HepG2 (cell line): ENCODE measurements around the gene MRPS35.

Experiments
- ATF7 ChIP-seq, 2 experiments: fragments of 450-650 bp in 1 of 2; sonication (generic) in 1 of 2; formaldehyde crosslinking in 1 of 2; IDR thresholded peaks; 2 replicates each; pipeline versions ENCODE4 v1.4.0 to v1.6.1; 2016 to 2020; ENCODE audit warnings: antibody characterized with exemption in 1 of 2, mild to moderate bottlenecking in 1 of 2, missing genetic modification reagents in 1 of 2
- KDM4B ChIP-seq: sonication (generic); formaldehyde crosslinking; IDR thresholded peaks from 2 replicates; pipeline ENCODE4 v1.4.0; 2020; ENCODE audit warnings: missing genetic modification reagents
- POLR2A ChIP-seq, 2 experiments: IDR thresholded peaks; 2 replicates each; pipeline ENCODE4 v1.6.1; 2011; ENCODE audit warnings: low read depth in 2 of 2, low read length in 2 of 2, mild to moderate bottlenecking in 1 of 2, moderate library complexity in 1 of 2; ENCODE audit not compliant: insufficient read depth in 1 of 2
- TOPORS ChIP-seq: sonication (generic); formaldehyde crosslinking; IDR thresholded peaks from 2 replicates; pipeline ENCODE4 v1.8.0; 2023; ENCODE audit warnings: mild to moderate bottlenecking, missing genetic modification reagents
- TF ChIP-seq, protein P1 (sequence below): sonication (generic); formaldehyde crosslinking; IDR thresholded peaks from 2 replicates; pipeline ENCODE4 v1.8.1; 2022; ENCODE audit warnings: mild to moderate bottlenecking, missing genetic modification reagents
- TF ChIP-seq, protein P2 (sequence below): sonication (generic); formaldehyde crosslinking; IDR thresholded peaks from 2 replicates; pipeline ENCODE4 v1.5.0; 2020; ENCODE audit warnings: mild to moderate bottlenecking, missing genetic modification reagents, moderate library complexity
- TF ChIP-seq, protein P3 (sequence below): sonication (generic); formaldehyde crosslinking; IDR thresholded peaks from 2 replicates; pipeline ENCODE4 v1.4.0; 2020; ENCODE audit warnings: missing genetic modification reagents
- TF ChIP-seq, protein P4 (sequence below): IDR thresholded peaks from 2 replicates; pipeline ENCODE4 v1.6.1; 2012; ENCODE audit warnings: inconsistent platforms
- TF ChIP-seq, protein P5 (sequence below): sonication (generic); formaldehyde crosslinking; IDR thresholded peaks from 2 replicates; pipeline ENCODE4 v1.4.0; 2020; ENCODE audit warnings: missing genetic modification reagents, mild to moderate bottlenecking, borderline replicate concordance

DNA sequence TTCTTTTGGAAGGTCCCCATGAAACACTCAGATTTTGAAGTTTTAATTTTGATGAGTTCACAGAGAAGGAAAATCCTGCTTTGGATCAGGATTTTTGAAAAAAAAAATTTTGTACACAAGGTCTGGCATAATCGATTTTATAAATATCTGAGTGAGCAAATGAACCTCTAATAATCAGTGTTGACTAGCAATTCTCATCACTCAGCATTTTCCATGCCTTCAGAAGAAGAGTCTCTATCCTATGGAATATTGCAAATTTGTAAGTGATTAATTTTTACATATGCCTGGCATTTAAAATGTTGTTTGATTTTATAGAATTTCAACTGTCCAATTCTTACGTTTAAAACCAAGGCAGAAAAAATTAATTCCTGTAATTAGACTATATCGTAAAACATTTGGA is 44.9 kb upstream of the MRPS35 start:
- TF ChIP-seq, protein P1, sequence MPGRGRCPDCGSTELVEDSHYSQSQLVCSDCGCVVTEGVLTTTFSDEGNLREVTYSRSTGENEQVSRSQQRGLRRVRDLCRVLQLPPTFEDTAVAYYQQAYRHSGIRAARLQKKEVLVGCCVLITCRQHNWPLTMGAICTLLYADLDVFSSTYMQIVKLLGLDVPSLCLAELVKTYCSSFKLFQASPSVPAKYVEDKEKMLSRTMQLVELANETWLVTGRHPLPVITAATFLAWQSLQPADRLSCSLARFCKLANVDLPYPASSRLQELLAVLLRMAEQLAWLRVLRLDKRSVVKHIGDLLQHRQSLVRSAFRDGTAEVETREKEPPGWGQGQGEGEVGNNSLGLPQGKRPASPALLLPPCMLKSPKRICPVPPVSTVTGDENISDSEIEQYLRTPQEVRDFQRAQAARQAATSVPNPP (CRISPR knock-in tag) = no peak
- TF ChIP-seq KDM4B (CRISPR knock-in tag) = no peak
- TF ChIP-seq, protein P2, sequence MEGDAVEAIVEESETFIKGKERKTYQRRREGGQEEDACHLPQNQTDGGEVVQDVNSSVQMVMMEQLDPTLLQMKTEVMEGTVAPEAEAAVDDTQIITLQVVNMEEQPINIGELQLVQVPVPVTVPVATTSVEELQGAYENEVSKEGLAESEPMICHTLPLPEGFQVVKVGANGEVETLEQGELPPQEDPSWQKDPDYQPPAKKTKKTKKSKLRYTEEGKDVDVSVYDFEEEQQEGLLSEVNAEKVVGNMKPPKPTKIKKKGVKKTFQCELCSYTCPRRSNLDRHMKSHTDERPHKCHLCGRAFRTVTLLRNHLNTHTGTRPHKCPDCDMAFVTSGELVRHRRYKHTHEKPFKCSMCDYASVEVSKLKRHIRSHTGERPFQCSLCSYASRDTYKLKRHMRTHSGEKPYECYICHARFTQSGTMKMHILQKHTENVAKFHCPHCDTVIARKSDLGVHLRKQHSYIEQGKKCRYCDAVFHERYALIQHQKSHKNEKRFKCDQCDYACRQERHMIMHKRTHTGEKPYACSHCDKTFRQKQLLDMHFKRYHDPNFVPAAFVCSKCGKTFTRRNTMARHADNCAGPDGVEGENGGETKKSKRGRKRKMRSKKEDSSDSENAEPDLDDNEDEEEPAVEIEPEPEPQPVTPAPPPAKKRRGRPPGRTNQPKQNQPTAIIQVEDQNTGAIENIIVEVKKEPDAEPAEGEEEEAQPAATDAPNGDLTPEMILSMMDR (CRISPR knock-in tag) = no peak
- no peak for TF ChIP-seq POLR2A (IDR thresholded peaks at IDR 0.05; ENCODE audit: insufficient read depth in 1 of 2, low read depth in 2 of 2, low read length in 2 of 2)
- TF ChIP-seq, protein P3, sequence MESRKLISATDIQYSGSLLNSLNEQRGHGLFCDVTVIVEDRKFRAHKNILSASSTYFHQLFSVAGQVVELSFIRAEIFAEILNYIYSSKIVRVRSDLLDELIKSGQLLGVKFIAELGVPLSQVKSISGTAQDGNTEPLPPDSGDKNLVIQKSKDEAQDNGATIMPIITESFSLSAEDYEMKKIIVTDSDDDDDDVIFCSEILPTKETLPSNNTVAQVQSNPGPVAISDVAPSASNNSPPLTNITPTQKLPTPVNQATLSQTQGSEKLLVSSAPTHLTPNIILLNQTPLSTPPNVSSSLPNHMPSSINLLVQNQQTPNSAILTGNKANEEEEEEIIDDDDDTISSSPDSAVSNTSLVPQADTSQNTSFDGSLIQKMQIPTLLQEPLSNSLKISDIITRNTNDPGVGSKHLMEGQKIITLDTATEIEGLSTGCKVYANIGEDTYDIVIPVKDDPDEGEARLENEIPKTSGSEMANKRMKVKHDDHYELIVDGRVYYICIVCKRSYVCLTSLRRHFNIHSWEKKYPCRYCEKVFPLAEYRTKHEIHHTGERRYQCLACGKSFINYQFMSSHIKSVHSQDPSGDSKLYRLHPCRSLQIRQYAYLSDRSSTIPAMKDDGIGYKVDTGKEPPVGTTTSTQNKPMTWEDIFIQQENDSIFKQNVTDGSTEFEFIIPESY (CRISPR knock-in tag) = no peak
- TF ChIP-seq, protein P4, sequence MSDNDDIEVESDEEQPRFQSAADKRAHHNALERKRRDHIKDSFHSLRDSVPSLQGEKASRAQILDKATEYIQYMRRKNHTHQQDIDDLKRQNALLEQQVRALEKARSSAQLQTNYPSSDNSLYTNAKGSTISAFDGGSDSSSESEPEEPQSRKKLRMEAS = no peak
- no peak for TF ChIP-seq TOPORS
- TF ChIP-seq, protein P5, sequence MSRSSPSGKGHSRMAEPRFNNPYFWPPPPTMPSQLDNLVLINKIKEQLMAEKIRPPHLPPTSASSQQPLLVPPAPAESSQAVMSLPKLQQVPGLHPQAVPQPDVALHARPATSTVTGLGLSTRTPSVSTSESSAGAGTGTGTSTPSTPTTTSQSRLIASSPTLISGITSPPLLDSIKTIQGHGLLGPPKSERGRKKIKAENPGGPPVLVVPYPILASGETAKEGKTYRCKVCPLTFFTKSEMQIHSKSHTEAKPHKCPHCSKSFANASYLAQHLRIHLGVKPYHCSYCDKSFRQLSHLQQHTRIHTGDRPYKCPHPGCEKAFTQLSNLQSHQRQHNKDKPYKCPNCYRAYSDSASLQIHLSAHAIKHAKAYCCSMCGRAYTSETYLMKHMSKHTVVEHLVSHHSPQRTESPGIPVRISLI (CRISPR knock-in tag) = no peak
- TF ChIP-seq ATF7 (IDR thresholded peaks at IDR 0.05) = no peak
- TF ChIP-seq ATF7 (CRISPR knock-in tag; IDR thresholded peaks at IDR 0.05) = no peak
